GM23338 (cell line): ENCODE results near the gene HNRNPM. TPM values are rescaled to one million over a fixed set of nuclear protein-coding genes. Genes with fewer than 3 reads are reported as not detected.

Experiments used
- ATAC-seq: fragments of 200-7000 bp; cut with Tn5 transposase; 3 replicates; pipeline ENCODE4 v1.9.1; 2020
- DNase-seq: peaks from one replicate; pipeline ENCODE4 v3.0.0-alpha.2; 2015; ENCODE audit warnings: low spot score
- H2AFZ ChIP-seq: fragments of 200-600 bp; sonication (generic); 2 replicates; pipeline ENCODE4 v1.8.0; 2016; ENCODE audit warnings: antibody characterized with exemption, mild to moderate bottlenecking, moderate library complexity
- H3F3A ChIP-seq: fragments of 200-600 bp; sonication (generic); replicated peaks from 2 replicates; pipeline ENCODE4 v1.8.0; 2017; ENCODE audit warnings: antibody characterized with exemption, mixed run types, low read depth
- H3K27ac ChIP-seq: fragments of 200-600 bp; sonication (generic); 2 replicates; pipeline ENCODE4 v1.6.1; 2016; ENCODE audit warnings: low read depth
- H3K27me3 ChIP-seq: fragments of 200-600 bp; sonication (generic); 2 replicates; pipeline ENCODE4 v1.8.0; 2016; ENCODE audit warnings: mild to moderate bottlenecking, mixed run types, moderate library complexity; ENCODE audit not compliant: insufficient read depth
- H3K36me3 ChIP-seq: fragments of 200-600 bp; sonication (generic); 2 replicates; pipeline ENCODE4 v1.8.0; 2016; ENCODE audit warnings: mild to moderate bottlenecking; ENCODE audit not compliant: insufficient read depth
- H3K4me1 ChIP-seq: fragments of 200-600 bp; sonication (generic); 2 replicates; pipeline ENCODE4 v1.8.0; 2016; ENCODE audit warnings: mild to moderate bottlenecking, moderate library complexity; ENCODE audit not compliant: insufficient read depth
- H3K4me2 ChIP-seq: fragments of 200-600 bp; sonication (generic); 2 replicates; pipeline ENCODE4 v1.7.1; 2017; ENCODE audit warnings: mixed run types
- H3K4me3 ChIP-seq: fragments of 200-600 bp; sonication (generic); 2 replicates; pipeline ENCODE4 v1.6.1; 2016; ENCODE audit warnings: mixed run types
- H3K79me2 ChIP-seq: fragments of 200-600 bp; sonication (generic); replicated peaks from 2 replicates; pipeline ENCODE4 v1.8.0; 2017; ENCODE audit warnings: mild to moderate bottlenecking; ENCODE audit not compliant: insufficient read depth
- H3K9me2 ChIP-seq: fragments of 200-600 bp; sonication (generic); 2 replicates; pipeline ENCODE4 v1.8.0; 2017; ENCODE audit not compliant: insufficient read depth
- H4K20me1 ChIP-seq: fragments of 200-600 bp; sonication (generic); replicated peaks from 2 replicates; pipeline ENCODE4 v1.8.0; 2017; ENCODE audit warnings: mild to moderate bottlenecking; ENCODE audit not compliant: insufficient read depth
- H3K27ac Mint-ChIP-seq: 2 replicates; pipeline ENCODE4 v1.8.0; 2020; ENCODE audit warnings: inconsistent platforms, mild to moderate bottlenecking, moderate library complexity, mixed read lengths
- H3K27me3 Mint-ChIP-seq: 3 replicates; pipeline ENCODE4 v1.8.0; 2022; ENCODE audit warnings: low read depth, mild to moderate bottlenecking, moderate library complexity, mixed read lengths, inconsistent platforms; ENCODE audit not compliant: insufficient read depth, poor library complexity
- H3K36me3 Mint-ChIP-seq: 3 replicates; pipeline ENCODE4 v1.8.0; 2021; ENCODE audit warnings: low read depth, mild to moderate bottlenecking, inconsistent platforms, moderate library complexity, mixed read lengths
- H3K4me1 Mint-ChIP-seq: 3 replicates; pipeline ENCODE4 v1.8.0; 2020; ENCODE audit warnings: mild to moderate bottlenecking, inconsistent platforms, mixed read lengths
- H3K4me3 Mint-ChIP-seq: 3 replicates; pipeline ENCODE4 v1.8.0; 2021; ENCODE audit warnings: moderate library complexity, mild to moderate bottlenecking, inconsistent platforms, mixed read lengths
- H3K9me3 Mint-ChIP-seq: 3 replicates; pipeline ENCODE4 v1.8.0; 2020; ENCODE audit warnings: moderate library complexity, mild to moderate bottlenecking, inconsistent platforms, mixed read lengths
- CREB1 ChIP-seq: fragments of 250-450 bp; sonication (Bioruptor Pico); IDR thresholded peaks from 2 replicates; pipeline ENCODE4 v1.5.0; 2020; ENCODE audit warnings: low read depth, mild to moderate bottlenecking, moderate library complexity
- CTCF ChIP-seq, 2 experiments: fragments of 200-600 bp in 1 of 2; sonication (generic) in 1 of 2; conservative IDR thresholded peaks; 2 replicates each; pipeline versions ENCODE4 v1.5.1 to v1.6.1; 2016 to 2017; ENCODE audit warnings: antibody characterized with exemption in 2 of 2, low read depth in 2 of 2, mild to moderate bottlenecking in 2 of 2, moderate library complexity in 1 of 2
- ETS1 ChIP-seq: IDR thresholded peaks from 2 replicates; pipeline ENCODE4 v1.6.1; 2016; ENCODE audit warnings: antibody characterized with exemption
- EZH2phosphoT487 ChIP-seq: fragments of 200-600 bp; sonication (generic); IDR thresholded peaks from one replicate; pipeline ENCODE4 v1.8.1; 2018; ENCODE audit warnings: antibody characterized with exemption; ENCODE audit not compliant: unreplicated experiment
- NANOG ChIP-seq: IDR thresholded peaks from 2 replicates; pipeline ENCODE4 v1.6.1; 2016; ENCODE audit warnings: antibody characterized with exemption, borderline replicate concordance
- POLR2AphosphoS5 ChIP-seq: IDR thresholded peaks from 2 replicates; pipeline ENCODE4 v1.6.1; 2016; ENCODE audit warnings: antibody characterized with exemption, low read depth
- REST ChIP-seq: IDR thresholded peaks from one replicate; pipeline ENCODE4 v1.6.1; 2018; ENCODE audit warnings: antibody characterized with exemption; ENCODE audit not compliant: unreplicated experiment
- ZNF114 ChIP-seq: fragments of 250-450 bp; sonication (Bioruptor Pico); IDR thresholded peaks from 2 replicates; pipeline ENCODE4 v1.5.0; 2020; ENCODE audit warnings: mild to moderate bottlenecking, moderate library complexity
- ZNF331 ChIP-seq: fragments of 250-450 bp; sonication (Bioruptor Pico); IDR thresholded peaks from 2 replicates; pipeline ENCODE4 v1.5.0; 2020; ENCODE audit warnings: low read depth, mild to moderate bottlenecking, moderate library complexity
- polyA plus RNA-seq: library from polyadenylated mRNA; unstranded; fragments of >200 nt; fragmentation: Nextera tagmentation; extraction: Ambion mirVana; gene quantifications from 2 replicates; pipeline ENCODE4 v1.2.1, GENCODE V29; 2016
- total RNA-seq: library from RNA; depleted of rRNA; stranded (reverse); fragments of >200 nt; shearing (Covaris generic); gene quantifications from 2 replicates; pipeline ENCODE4 v1.2.3, GENCODE V29; 2014

Gene HNRNPM
- total and polyA plus RNA-seq, 2 experiments from 2014 or later: 291 to 389 TPM

- no peak for TF ChIP-seq REST
Measured at GRCh38 chr19:8401981-8402411, 42.8 kb upstream of the HNRNPM start (continued).

GRCh38 chr19:8403098-8403819 lies 41.5 kb upstream of the HNRNPM start:
- no peaks in the 10 kb centered on the region for H3K4me1 ChIP-seq
- Mint-ChIP-seq H3K27me3 (peaks cover 8% of the 10 kb centered on the region), H3K27ac (no peak overlapping the region), H3K9me3 (no peaks in the 10 kb centered on the region), H3K36me3 (peaks cover 28% of the 10 kb centered on the region), H3K4me3 (no peak overlapping the region), H3K4me1 (no peaks in the 10 kb centered on the region)
- TF ChIP-seq NANOG (no peak), POLR2AphosphoS5 (no peak), CTCF (conservative IDR thresholded peaks at IDR 0.05; ENCODE audit: low read depth in 2 of 2) (0 out of 4 replicates have a peak, but pooled peaks of 1 of the 2 experiments have one; percentile 6), EZH2phosphoT487 (no peak), ZNF331 (CRISPR knock-in tag) (no peak), CREB1 (no peak), ETS1 (no peak), ZNF114 (no peak)
- H3K79me2 ChIP-seq: peaks cover 9% of the 10 kb centered on the region
- no peak overlapping the region for H3K27ac ChIP-seq
- no peaks in the 10 kb centered on the region for H3K36me3 ChIP-seq
- H2AFZ ChIP-seq: no peak overlapping the region
- H3K4me2 ChIP-seq: no peak overlapping the region
- no peaks in the 10 kb centered on the region for H3K9me2 ChIP-seq
- H3K27me3 ChIP-seq: no peaks in the 10 kb centered on the region
- H4K20me1 ChIP-seq: no peaks in the 10 kb centered on the region; the same call in 1 of the 2 replicates
- 0 out of 2 replicates have a peak, but pooled peaks cover 2% of the 10 kb centered on the region for H3F3A ChIP-seq
- no peak for ATAC-seq
- no peak for DNase-seq
- no peak overlapping the region for H3K4me3 ChIP-seq
